Caco-2 (cell line): Measurements from ENCODE around the gene SUOX. TPM values are rescaled to one million over a fixed set of nuclear protein-coding genes. Genes with fewer than 3 reads are reported as not detected.
A peak's percentile ranks its signal among the peaks of the same experiment; 100 is the strongest.

Source experiments
- Bru-seq: library from RNA; stranded (reverse); fragments of 400-500 nt; gene quantifications from one replicate; lab custom pipeline; 2021; lab: Mats Ljungman, UMichigan
- BruChase-seq, 2 experiments: library from RNA; stranded (reverse); fragments of 400-500 nt; gene quantifications; one replicate each; lab custom pipeline; 2021; lab: Mats Ljungman, UMichigan
- BruUV-seq: library from RNA; stranded (reverse); fragments of 400-500 nt; replicated peaks from 2 replicates; lab custom pipeline; 2021; lab: Mats Ljungman, UMichigan
- CTCF ChIA-PET: fragments of 300-600 bp; sonication (Branson Sonifier 250); formaldehyde crosslinking; loops from one replicate; lab custom pipeline; 2022; ENCODE audit warnings: antibody characterized with exemption; lab: Charles Lee
- POLR2A ChIA-PET: fragments of 300-600 bp; sonication (Branson Sonifier 250); formaldehyde crosslinking; loops from one replicate; lab custom pipeline; 2022; ENCODE audit warnings: antibody characterized with exemption; lab: Charles Lee
- DNase-seq, 2 experiments: peaks; one replicate each; pipeline versions ENCODE4 v3.0.0 to v3.0.0-alpha.2; 2020 to 2022
- H3K27me3 ChIP-seq: replicated peaks from 2 replicates; pipeline ENCODE4 v1.6.0; 2011; ENCODE audit warnings: low read length; ENCODE audit not compliant: control insufficient read depth, insufficient read depth
- H3K36me3 ChIP-seq: 2 replicates; pipeline ENCODE4 v1.5.1; 2011; ENCODE audit warnings: low read length; ENCODE audit not compliant: control insufficient read depth, insufficient read depth
- H3K4me1 ChIP-seq: fragments of 250-450 bp; sonication (Bioruptor Pico); 2 replicates; pipeline ENCODE4 v1.5.1; 2020; ENCODE audit warnings: mild to moderate bottlenecking
- H3K4me3 ChIP-seq: 2 replicates; pipeline ENCODE4 v1.5.1; 2011; ENCODE audit warnings: low read depth, mild to moderate bottlenecking, control low read depth, low read length
- H3K9me3 ChIP-seq: fragments of 250-450 bp; sonication (Bioruptor Pico); 2 replicates; pipeline ENCODE4 v1.5.1; 2020; ENCODE audit warnings: mild to moderate bottlenecking, moderate library complexity
- H3K27ac Mint-ChIP-seq: one replicate; pipeline ENCODE4 v1.8.0; 2022; ENCODE audit warnings: mixed read lengths; ENCODE audit not compliant: unreplicated experiment
- H3K27me3 Mint-ChIP-seq: one replicate; pipeline ENCODE4 v1.8.0; 2022; ENCODE audit warnings: mixed read lengths; ENCODE audit not compliant: insufficient read depth, unreplicated experiment
- H3K36me3 Mint-ChIP-seq: one replicate; pipeline ENCODE4 v1.8.0; 2022; ENCODE audit warnings: mild to moderate bottlenecking, mixed read lengths; ENCODE audit not compliant: insufficient read depth, unreplicated experiment
- H3K4me1 Mint-ChIP-seq: one replicate; pipeline ENCODE4 v1.8.0; 2022; ENCODE audit warnings: low read depth, mixed read lengths; ENCODE audit not compliant: unreplicated experiment
- H3K4me3 Mint-ChIP-seq: one replicate; pipeline ENCODE4 v1.8.0; 2022; ENCODE audit warnings: mild to moderate bottlenecking, moderate library complexity, mixed read lengths; ENCODE audit not compliant: unreplicated experiment
- H3K9me3 Mint-ChIP-seq: one replicate; pipeline ENCODE4 v1.8.0; 2022; ENCODE audit warnings: mixed read lengths; ENCODE audit not compliant: unreplicated experiment
- intact Hi-C: fragments of 100-400 bp; cut with micrococcal nuclease; formaldehyde crosslinking; loops from one replicate; pipeline ENCODE4 v1.10.0; 2022; ENCODE audit not compliant: unreplicated experiment
- long read RNA-seq: library from polyadenylated mRNA; stranded (forward); transcript quantifications from one replicate; pipeline ENCODE4 v2.0.0, GENCODE V29; 2022
- total RNA-seq: library from RNA; stranded (reverse); gene quantifications from 2 replicates; pipeline ENCODE4 v1.2.3, GENCODE V29; 2022
- TF ChIP-seq, protein P1 (sequence below), 2 experiments: fragments of 200-600 bp in 1 of 2; IDR thresholded peaks; 1 replicate in 1 of 2; 2 replicates in 1 of 2; pipeline versions ENCODE4 v1.5.1 to v1.8.0; 2011 to 2022; ENCODE audit warnings: antibody characterized with exemption in 1 of 2, control low read depth in 1 of 2, inconsistent platforms in 1 of 2, low read depth in 1 of 2, low read length in 1 of 2, mild to moderate bottlenecking in 1 of 2, moderate library complexity in 1 of 2; ENCODE audit not compliant: insufficient read depth in 1 of 2, severe bottlenecking in 1 of 2, unreplicated experiment in 1 of 2

The SUOX gene
- total RNA-seq: 37.9 and 40.8 TPM in 2 replicates
- percentile 72 among the genes with signal in this experiment for Bru-seq, nascent RNA
- percentile 83 among the genes with signal in this experiment for BruChase-seq, experiment 1, labeled RNA remaining after a 2-hour chase
- percentile 77 among the genes with signal in this experiment for BruChase-seq, experiment 2, labeled RNA remaining after a 6-hour chase
- long read RNA-seq, transcript SUOX-204 (6 exons, 2,394 nt): minor isoform, 9 of 47 reads
- long read RNA-seq, transcript SUOX-201 (5 exons, 2,364 nt): major isoform, 13 of 47 reads
- long read RNA-seq, partial matches to known transcripts: 5 of 47 reads
- long read RNA-seq, other reads (novel, unspliced or antisense): 13 of 47 reads

DNA sequence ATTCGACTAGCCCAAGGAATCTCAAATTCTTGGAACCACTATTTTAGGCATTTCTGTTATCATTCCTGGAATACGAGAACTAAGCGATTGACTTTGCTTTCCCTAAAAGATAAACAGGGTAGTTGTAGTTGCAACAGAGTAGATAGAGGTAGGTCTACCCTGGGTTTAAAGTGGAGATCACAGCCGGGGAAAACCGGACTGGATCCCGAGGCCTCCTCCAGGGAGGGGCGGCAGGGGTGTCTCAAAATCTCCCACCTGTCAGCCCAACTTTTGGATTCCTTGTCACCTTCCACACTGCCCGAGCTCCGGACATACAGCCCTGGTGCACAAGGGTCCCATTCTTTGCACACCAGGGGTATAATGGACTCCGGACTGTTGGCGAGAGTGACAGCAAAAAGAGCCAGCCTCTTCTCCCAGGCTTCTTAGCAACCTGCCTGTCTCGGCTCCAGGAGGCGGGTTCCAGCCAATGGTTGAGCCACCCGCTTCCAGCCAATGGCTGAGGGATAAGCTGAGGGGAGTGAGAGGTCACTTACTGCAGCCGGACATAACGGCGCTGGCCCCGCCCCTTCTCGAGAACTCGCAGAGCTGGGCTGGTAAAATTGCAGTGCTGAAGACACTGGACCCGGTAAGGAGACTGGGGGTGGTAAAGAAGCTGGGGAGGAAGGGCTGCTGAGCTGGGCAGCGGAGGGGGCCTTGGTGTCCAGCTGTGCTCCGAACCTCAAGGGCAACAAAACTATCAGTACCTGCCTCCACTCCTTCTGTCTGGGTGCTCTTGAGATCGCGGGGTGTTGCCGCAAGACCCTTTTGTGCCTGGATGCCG is at the start of gene SUOX:
Gene SUOX, plus strand, starts transcription at position 562 of the 820 bp plus-strand sequence. CDS start 4,946 bp downstream, outside the sequence.
- Mint-ChIP-seq H3K4me3 (peak within 1 kb of the TSS; percentile 98), H3K4me1 (peaks cover 15% of the 10 kb centered on the region), H3K9me3 (no peaks in the 10 kb centered on the region), H3K36me3 (peaks cover 74% of the 10 kb centered on the region), H3K27me3 (no peaks in the 10 kb centered on the region), H3K27ac (peak within 1 kb of the TSS; percentile 87)
- intact Hi-C loops: loop anchor here (1.0 to 2.0 kb wide), 5 partner anchors 10 to 258 kb away; partner anchors contain the start of gene RPS26
- ChIA-PET POLR2A (interaction anchor here (0.5 to 2.7 kb wide), 12 partner anchors 10 to 1609 kb away, joined by 3 to 23 read pairs (median 8); partner anchors contain the start of genes DNAJC14, ORMDL2, PA2G4 and RAB5B), CTCF (interaction anchor here (0.6 to 4.5 kb wide), 16 partner anchors 10 to 179 kb away, joined by 3 to 97 read pairs (median 6); partner anchors contain the start of genes ESYT1, ORMDL2, RAB5B and SARNP)
- H3K36me3 ChIP-seq: no peaks in the 10 kb centered on the region; the same call in none of the 2 replicates
- peak within 1 kb of the TSS; percentile 58 for H3K4me3 ChIP-seq
- no TSS peak for BruUV-seq
- H3K9me3 ChIP-seq: no peaks in the 10 kb centered on the region
- no peaks in the 10 kb centered on the region for H3K27me3 ChIP-seq
- DNase-seq: peak; percentile 97 to 98
- TF ChIP-seq, protein P1, sequence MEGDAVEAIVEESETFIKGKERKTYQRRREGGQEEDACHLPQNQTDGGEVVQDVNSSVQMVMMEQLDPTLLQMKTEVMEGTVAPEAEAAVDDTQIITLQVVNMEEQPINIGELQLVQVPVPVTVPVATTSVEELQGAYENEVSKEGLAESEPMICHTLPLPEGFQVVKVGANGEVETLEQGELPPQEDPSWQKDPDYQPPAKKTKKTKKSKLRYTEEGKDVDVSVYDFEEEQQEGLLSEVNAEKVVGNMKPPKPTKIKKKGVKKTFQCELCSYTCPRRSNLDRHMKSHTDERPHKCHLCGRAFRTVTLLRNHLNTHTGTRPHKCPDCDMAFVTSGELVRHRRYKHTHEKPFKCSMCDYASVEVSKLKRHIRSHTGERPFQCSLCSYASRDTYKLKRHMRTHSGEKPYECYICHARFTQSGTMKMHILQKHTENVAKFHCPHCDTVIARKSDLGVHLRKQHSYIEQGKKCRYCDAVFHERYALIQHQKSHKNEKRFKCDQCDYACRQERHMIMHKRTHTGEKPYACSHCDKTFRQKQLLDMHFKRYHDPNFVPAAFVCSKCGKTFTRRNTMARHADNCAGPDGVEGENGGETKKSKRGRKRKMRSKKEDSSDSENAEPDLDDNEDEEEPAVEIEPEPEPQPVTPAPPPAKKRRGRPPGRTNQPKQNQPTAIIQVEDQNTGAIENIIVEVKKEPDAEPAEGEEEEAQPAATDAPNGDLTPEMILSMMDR (IDR thresholded peaks at IDR 0.05; ENCODE audit: insufficient read depth in 1 of 2, low read depth in 1 of 2, low read length in 1 of 2, severe bottlenecking in 1 of 2, unreplicated experiment in 1 of 2): no peak
- peaks cover 9% of the 10 kb centered on the region for H3K4me1 ChIP-seq

DNA sequence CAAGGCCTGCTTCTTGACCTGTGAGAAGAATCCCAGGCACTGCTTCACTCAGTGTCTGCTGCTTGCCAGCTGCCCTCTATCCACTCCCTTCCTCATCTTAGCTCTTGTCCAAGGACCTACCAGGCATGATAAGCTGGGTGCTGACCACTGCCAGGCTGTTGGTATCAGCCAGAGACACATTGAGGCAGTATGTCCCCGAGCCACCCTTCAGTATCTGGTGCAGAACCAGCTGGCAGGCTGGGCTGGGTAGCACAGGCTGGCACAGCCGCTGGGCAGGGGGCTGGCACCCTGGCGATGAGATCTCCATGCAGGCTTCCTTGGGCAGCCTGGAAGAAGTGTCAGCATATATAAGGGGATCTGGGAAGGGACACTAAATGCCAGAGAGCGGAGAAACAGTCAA is 41.7 kb upstream of the SUOX start:
- Mint-ChIP-seq H3K36me3 (peaks cover 11% of the 10 kb centered on the region), H3K27me3 (no peaks in the 10 kb centered on the region), H3K27ac (peak overlapping the region; percentile 93), H3K4me1 (peaks cover 41% of the 10 kb centered on the region), H3K4me3 (no peak overlapping the region), H3K9me3 (no peaks in the 10 kb centered on the region)
- Histone ChIP-seq H3K9me3 (no peaks in the 10 kb centered on the region), H3K4me1 (peaks cover 44% of the 10 kb centered on the region), H3K4me3 (no peak overlapping the region), H3K36me3 (no peaks in the 10 kb centered on the region), H3K27me3 (no peaks in the 10 kb centered on the region)
- intact Hi-C loops: no loop called here
- TF ChIP-seq, protein P1 (IDR thresholded peaks at IDR 0.05; ENCODE audit: insufficient read depth in 1 of 2, low read depth in 1 of 2, low read length in 1 of 2, severe bottlenecking in 1 of 2, unreplicated experiment in 1 of 2): no peak
- no TSS peak for BruUV-seq
- CTCF ChIA-PET: interaction anchor here (0.9 to 1.8 kb wide), 4 partner anchors 15 to 28 kb away, joined by 3 to 11 read pairs (median 6); partner anchors contain the start of gene PYM1
- no peak for DNase-seq
- POLR2A ChIA-PET: interaction anchor here (0.6 to 1.0 kb wide), 3 partner anchors 19 to 226 kb away, joined by 3 read pairs; partner anchors contain the start of gene RAB5B
